IPS-15b (cell line): ENCODE measurements around the gene GRSF1.
"Not testable (repeated sequence)": the region's sequence is repeated elsewhere in the genome, so short reads cannot be mapped to it uniquely, and the experiment has no call there.

Experiments used
- H3K27me3 ChIP-seq: one replicate; pipeline ENCODE4 v1.6.1; 2013; ENCODE audit warnings: low read length; ENCODE audit not compliant: control insufficient read depth, insufficient read depth
- H3K36me3 ChIP-seq: one replicate; pipeline ENCODE4 v1.6.1; 2013; ENCODE audit warnings: low read length; ENCODE audit not compliant: control insufficient read depth, insufficient read depth
- H3K4me1 ChIP-seq: one replicate; pipeline ENCODE4 v1.6.1; 2013; ENCODE audit warnings: mild to moderate bottlenecking, low read length; ENCODE audit not compliant: control insufficient read depth, insufficient read depth
- H3K4me3 ChIP-seq: one replicate; pipeline ENCODE4 v1.5.1; 2013; ENCODE audit warnings: low read depth, low read length
- H3K9ac ChIP-seq: one replicate; pipeline ENCODE4 v1.6.1; 2013; ENCODE audit warnings: low read depth, mild to moderate bottlenecking, low read length
- H3K9me3 ChIP-seq: one replicate; pipeline ENCODE4 v1.6.1; 2013; ENCODE audit warnings: mild to moderate bottlenecking, low read length; ENCODE audit not compliant: control insufficient read depth, insufficient read depth

GRSF1 gene

GRCh38 chr4:70783096-70783495, 56.6 kb downstream of the GRSF1 start:
- Histone ChIP-seq H3K27me3 (no peaks in the 10 kb centered on the region), H3K4me1 (no peaks in the 10 kb centered on the region), H3K36me3 (no peaks in the 10 kb centered on the region), H3K9me3 (no peaks in the 10 kb centered on the region), H3K9ac (no peak overlapping the region), H3K4me3 (no peak overlapping the region)

GRCh38 chr4:70778888-70779422, 60.7 kb downstream of the GRSF1 start:
- no peaks in the 10 kb centered on the region for H3K4me1 ChIP-seq
- no peak overlapping the region for H3K4me3 ChIP-seq
- no peaks in the 10 kb centered on the region for H3K27me3 ChIP-seq
- H3K9ac ChIP-seq: no peak overlapping the region
- no peaks in the 10 kb centered on the region for H3K9me3 ChIP-seq
- H3K36me3 ChIP-seq: no peaks in the 10 kb centered on the region

DNA sequence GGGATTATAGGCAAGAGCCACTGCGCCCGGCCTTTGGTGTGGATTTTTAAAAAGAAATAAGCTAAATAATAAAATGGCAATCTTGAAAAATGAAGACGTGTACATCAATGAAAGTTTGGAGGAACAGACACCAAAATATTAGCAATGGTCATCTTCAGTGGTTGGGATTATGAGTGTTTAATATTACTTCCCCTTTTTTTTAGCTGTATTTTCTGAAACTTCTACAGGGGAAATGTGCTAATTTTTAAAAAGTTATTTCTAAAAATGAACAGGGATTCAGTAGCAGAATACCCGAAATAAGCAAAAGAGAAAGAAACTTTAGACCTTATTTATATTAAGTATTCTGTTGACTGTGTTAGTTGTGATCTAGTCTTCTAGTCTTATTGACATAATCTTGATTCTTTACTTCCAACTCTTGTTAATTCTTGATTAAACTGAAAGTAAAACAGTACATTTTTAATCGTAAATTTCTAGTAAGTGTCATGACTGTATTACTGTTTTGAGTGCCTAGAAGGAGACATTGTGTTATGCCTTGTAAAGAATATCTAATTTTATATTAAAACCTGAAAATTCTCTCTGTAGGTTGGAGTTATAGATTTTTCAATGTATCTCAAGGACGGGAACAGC, 66.6 kb downstream of the GRSF1 start:
- H3K9ac ChIP-seq: no peak overlapping the region
- H3K27me3 ChIP-seq: no peaks in the 10 kb centered on the region
- H3K9me3 ChIP-seq: no peaks in the 10 kb centered on the region
- H3K36me3 ChIP-seq: no peaks in the 10 kb centered on the region
- no peak overlapping the region for H3K4me3 ChIP-seq
- no peaks in the 10 kb centered on the region for H3K4me1 ChIP-seq

DNA sequence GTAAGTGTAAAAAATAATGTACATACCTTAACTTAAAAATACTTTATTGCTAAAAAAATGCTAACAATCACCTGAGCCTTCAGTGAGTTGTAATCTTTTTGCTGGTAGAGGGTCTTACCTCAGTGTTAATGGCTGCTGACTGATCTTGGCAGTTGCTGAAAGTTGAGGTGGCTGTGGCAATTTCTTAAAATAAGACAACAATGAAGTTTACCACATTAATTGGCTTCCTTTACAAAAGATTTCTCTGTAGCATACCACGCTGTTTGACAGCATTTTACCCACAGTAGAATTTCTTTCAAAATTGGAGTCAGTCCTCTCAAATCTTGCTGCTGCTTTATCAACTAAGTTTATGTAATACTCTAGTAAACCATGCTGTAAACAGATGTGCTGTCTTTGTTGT, 70.3 kb downstream of the GRSF1 start:
- not testable (repeated sequence) for H3K9ac ChIP-seq, H3K4me1 ChIP-seq, H3K36me3 ChIP-seq, H3K27me3 ChIP-seq, H3K9me3 ChIP-seq, H3K4me3 ChIP-seq

GRCh38 chr4:70768301-70768948, 71.3 kb downstream of the GRSF1 start:
- Histone ChIP-seq H3K9me3 (no peaks in the 10 kb centered on the region), H3K36me3 (no peaks in the 10 kb centered on the region), H3K4me3 (no peak overlapping the region), H3K4me1 (no peaks in the 10 kb centered on the region), H3K27me3 (no peaks in the 10 kb centered on the region), H3K9ac (no peak overlapping the region)
